Measurements from ENCODE around the gene C9orf43.
"Not testable (repeated sequence)": the region's sequence is repeated elsewhere in the genome, so short reads cannot be mapped to it uniquely, and the experiment has no call there.

Gene C9orf43, protein sequence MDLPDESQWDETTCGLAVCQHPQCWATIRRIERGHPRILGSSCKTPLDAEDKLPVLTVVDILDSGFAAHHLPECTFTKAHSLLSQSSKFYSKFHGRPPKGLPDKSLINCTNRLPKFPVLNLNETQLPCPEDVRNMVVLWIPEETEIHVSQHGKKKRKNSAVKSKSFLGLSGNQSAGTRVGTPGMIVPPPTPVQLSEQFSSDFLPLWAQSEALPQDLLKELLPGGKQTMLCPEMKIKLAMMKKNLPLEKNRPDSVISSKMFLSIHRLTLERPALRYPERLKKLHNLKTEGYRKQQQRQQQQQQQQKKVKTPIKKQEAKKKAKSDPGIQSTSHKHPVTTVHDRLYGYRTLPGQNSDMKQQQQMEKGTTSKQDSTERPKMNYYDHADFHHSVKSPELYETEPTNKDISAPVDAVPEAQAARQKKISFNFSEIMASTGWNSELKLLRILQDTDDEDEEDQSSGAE

DNA sequence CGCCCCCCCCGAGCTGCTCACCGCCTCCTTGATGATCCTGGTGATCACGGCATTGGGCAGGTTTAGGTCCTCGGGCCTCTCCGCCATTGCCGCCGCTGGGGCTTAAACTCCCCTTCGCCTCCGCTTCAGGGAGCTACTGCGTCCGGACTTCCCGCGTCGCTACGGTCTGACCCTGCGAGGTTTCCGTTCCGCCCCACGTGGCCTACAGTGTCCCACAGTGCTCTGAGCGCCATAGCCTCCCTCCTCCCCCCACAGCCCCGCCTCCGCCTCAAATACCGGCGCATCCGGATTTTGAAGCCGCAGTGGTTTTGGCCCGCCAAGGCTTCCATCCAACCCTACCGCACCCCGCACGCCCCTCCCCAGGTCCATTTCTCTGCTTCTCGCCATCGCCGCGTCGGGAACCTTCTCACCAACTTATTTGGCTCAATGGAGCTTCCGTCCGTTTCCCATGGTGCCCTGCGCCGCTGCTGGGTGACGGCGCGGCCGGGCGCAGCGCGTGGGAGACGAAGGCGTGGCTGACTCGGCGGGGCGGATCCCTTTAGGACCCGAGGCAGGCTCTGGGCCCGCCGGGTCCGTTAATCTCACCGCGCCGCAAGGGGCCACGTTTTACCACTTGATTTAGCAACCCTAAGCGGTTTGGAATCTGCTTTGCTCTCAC is at the start of gene C9orf43, which contains the start of gene POLE3:
TSS of gene C9orf43 (plus strand) at position 541 of the 658 bp plus-strand sequence. CDS start 2,747 bp downstream, outside the sequence.
TSS of gene POLE3 (minus strand) at position 469 of the 658 bp plus-strand sequence. CDS start at position 87, 382 bp downstream.
- no peak for TF ChIP-seq CTCF (IDR thresholded peaks at IDR 0.05; ENCODE audit: control insufficient read depth, extremely low read depth, insufficient read depth)
- peak; percentile 83 for DNase-seq (ENCODE audit: low read depth)

GRCh38 chr9:113361304-113362018 is 49.1 kb upstream of the C9orf43 start:
- TF ChIP-seq CTCF (IDR thresholded peaks at IDR 0.05; ENCODE audit: control insufficient read depth, extremely low read depth, insufficient read depth): no peak
- no peak for DNase-seq (ENCODE audit: low read depth)
- no peak overlapping the region for H3K4me3 ChIP-seq (ENCODE audit: low read depth, low read length)

More for the DNA sequence above, at the start of gene C9orf43, which contains the start of gene POLE3:
- H3K4me3 ChIP-seq (ENCODE audit: low read depth, low read length): peak within 1 kb of the TSS; percentile 98

DNA sequence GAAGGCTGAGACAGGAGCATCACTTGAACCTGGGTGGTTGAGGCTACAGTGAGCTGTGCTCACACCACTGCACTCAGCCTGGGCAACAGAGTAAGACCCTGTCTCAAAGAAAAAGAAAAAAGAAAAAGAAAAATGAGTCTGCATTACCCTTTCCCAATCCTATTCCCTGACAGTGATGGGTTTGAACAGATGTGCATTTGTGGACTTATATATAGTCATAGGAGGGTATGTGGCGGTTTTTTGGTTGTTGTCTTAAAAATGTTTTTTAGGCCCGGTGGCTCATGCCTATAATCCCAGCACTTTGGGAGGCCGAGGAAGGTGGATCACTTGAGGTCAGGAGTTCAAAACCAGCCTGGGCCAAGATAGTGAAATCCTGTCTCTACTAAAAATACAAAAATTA is 47.2 kb upstream of the C9orf43 start:
- no peak for TF ChIP-seq CTCF (IDR thresholded peaks at IDR 0.05; ENCODE audit: control insufficient read depth, extremely low read depth, insufficient read depth)
- no peak overlapping the region for H3K4me3 ChIP-seq (ENCODE audit: low read depth, low read length)
- DNase-seq (ENCODE audit: low read depth): no peak

DNA sequence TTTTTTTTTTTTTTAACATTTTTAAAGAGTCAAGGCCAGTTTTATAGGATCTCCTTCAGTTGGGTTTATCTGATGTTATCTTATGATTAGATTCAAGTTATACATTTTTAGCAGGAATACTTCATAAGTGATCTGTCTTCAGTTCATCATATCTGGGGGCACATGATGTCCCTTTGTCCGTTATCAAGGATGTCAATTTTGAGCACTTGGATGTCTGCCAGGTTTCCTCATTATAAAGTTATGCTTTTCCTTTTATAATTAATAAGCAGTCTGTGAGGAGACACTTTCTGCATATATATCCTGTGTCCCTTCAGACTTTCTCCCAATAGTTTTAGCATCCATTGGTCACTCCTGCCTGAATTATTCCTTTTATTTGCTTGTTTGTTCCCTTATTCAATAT is 45.6 kb upstream of the C9orf43 start:
- no peak for TF ChIP-seq CTCF (IDR thresholded peaks at IDR 0.05; ENCODE audit: control insufficient read depth, extremely low read depth, insufficient read depth)
- no peak for DNase-seq (ENCODE audit: low read depth)

GRCh38 chr9:113365652-113366051 is 44.9 kb upstream of the C9orf43 start:
- DNase-seq (ENCODE audit: low read depth): not testable (repeated sequence)

More for the DNA sequence above, 45.6 kb upstream of the C9orf43 start:
- no peak overlapping the region for H3K4me3 ChIP-seq (ENCODE audit: low read depth, low read length)

GRCh38 chr9:113368348-113368981 is 42.1 kb upstream of the C9orf43 start:
- no peak for TF ChIP-seq CTCF (IDR thresholded peaks at IDR 0.05; ENCODE audit: control insufficient read depth, extremely low read depth, insufficient read depth)
- H3K4me3 ChIP-seq (ENCODE audit: low read depth, low read length): no peak overlapping the region
- no peak for DNase-seq (ENCODE audit: low read depth)

More at GRCh38 chr9:113365652-113366051, 44.9 kb upstream of the C9orf43 start:
- not testable (repeated sequence) for H3K4me3 ChIP-seq (ENCODE audit: low read depth, low read length)

All from LNCaP clone FGC (cell line).